Keratinocyte (primary cell): ENCODE data around the gene CSNK1D. TPM values are rescaled to one million over a fixed set of nuclear protein-coding genes. Genes with fewer than 3 reads are reported as not detected.

Experiments used
- DNase-seq: peaks from one replicate; pipeline ENCODE4 v3.0.0-alpha.2; 2011; ENCODE audit warnings: low read depth, missing footprints, low spot score
- FAIRE-seq: peaks from 2 replicates; lab custom pipeline; 2011; peaks lifted over from hg19 to GRCh38; lab: Jason Lieb, UNC
- H2AFZ ChIP-seq: 2 replicates; pipeline ENCODE4 v1.6.0; 2012; ENCODE audit warnings: low read length, control low read depth, inconsistent platforms; ENCODE audit not compliant: control insufficient read depth
- H3K27ac ChIP-seq: 2 replicates; pipeline ENCODE4 v1.5.1; 2011; ENCODE audit warnings: low read length; ENCODE audit not compliant: control insufficient read depth, insufficient read depth
- H3K27me3 ChIP-seq: 3 replicates; pipeline ENCODE4 v1.6.0; 2011; ENCODE audit warnings: low read length; ENCODE audit not compliant: control insufficient read depth, insufficient read depth; ENCODE audit errors: extremely low read depth
- H3K36me3 ChIP-seq, 2 experiments: 2 replicates in 1 of 2; 3 replicates in 1 of 2; pipeline ENCODE4 v1.5.1; 2011; ENCODE audit warnings: low read length in 2 of 2, mild to moderate bottlenecking in 1 of 2; ENCODE audit not compliant: control insufficient read depth in 2 of 2, insufficient read depth in 2 of 2; ENCODE audit errors: extremely low read depth in 1 of 2
- H3K4me1 ChIP-seq: 3 replicates; pipeline ENCODE4 v1.5.1; 2011; ENCODE audit warnings: low read length; ENCODE audit not compliant: control insufficient read depth, insufficient read depth; ENCODE audit errors: extremely low read depth
- H3K4me2 ChIP-seq: 3 replicates; pipeline ENCODE4 v1.6.0; 2011; ENCODE audit warnings: low read depth, low read length; ENCODE audit not compliant: control insufficient read depth, insufficient read depth; ENCODE audit errors: extremely low read depth
- H3K4me3 ChIP-seq, 3 experiments: fragments of 200-600 bp in 1 of 3; sonication (generic) in 1 of 3; 2 replicates in 2 of 3; 3 replicates in 1 of 3; pipeline ENCODE4 v1.5.1; 2011 to 2016; ENCODE audit warnings: low read length in 3 of 3, mild to moderate bottlenecking in 3 of 3, control low read depth in 2 of 3, inconsistent platforms in 1 of 3, low read depth in 1 of 3, mixed read lengths in 1 of 3, mixed run types in 1 of 3, moderate library complexity in 1 of 3; ENCODE audit not compliant: control insufficient read depth in 2 of 3, insufficient read depth in 2 of 3; ENCODE audit errors: extremely low read depth in 1 of 3
- H3K79me2 ChIP-seq: 2 replicates; pipeline ENCODE4 v1.6.0; 2012; ENCODE audit warnings: low read length; ENCODE audit not compliant: control insufficient read depth, insufficient read depth
- H3K9ac ChIP-seq: 3 replicates; pipeline ENCODE4 v1.6.0; 2011; ENCODE audit warnings: low read length; ENCODE audit not compliant: control insufficient read depth, insufficient read depth; ENCODE audit errors: extremely low read depth
- H3K9me1 ChIP-seq: 3 replicates; pipeline ENCODE4 v1.6.0; 2011; ENCODE audit warnings: low read length; ENCODE audit not compliant: control insufficient read depth, insufficient read depth; ENCODE audit errors: extremely low read depth
- H3K9me3 ChIP-seq: 2 replicates; pipeline ENCODE4 v1.5.1; 2012; ENCODE audit warnings: low read depth, low read length; ENCODE audit not compliant: control insufficient read depth
- H4K20me1 ChIP-seq: 3 replicates; pipeline ENCODE4 v1.6.0; 2011; ENCODE audit warnings: low read length; ENCODE audit not compliant: control insufficient read depth, insufficient read depth; ENCODE audit errors: extremely low read depth
- EZH2 ChIP-seq: IDR thresholded peaks from one replicate; pipeline ENCODE4 v1.6.1; 2012; ENCODE audit warnings: inconsistent platforms, mild to moderate bottlenecking, low read length, moderate library complexity
- dilution Hi-C: fragments of 300-500 bp; cut with MboI; formaldehyde crosslinking; loops from one replicate; pipeline ENCODE4 v1.7.0; 2020; ENCODE audit warnings: low sequenced_read_pairs; ENCODE audit not compliant: extremely low pct_ligation_motif_present
- polyA plus RNA-seq, 5 experiments: library from polyadenylated mRNA; depleted of rRNA in 3 of 5; stranded (reverse) in 3 of 5; stranded (forward) in 1 of 5; unstranded in 1 of 5; fragments of >200 nt; gene quantifications; 1 replicate in 1 of 5; 2 replicates in 3 of 5; 3 replicates in 1 of 5; pipeline versions ENCODE4 v1.2.1 to v1.2.3, GENCODE V29; 2011 to 2012; ENCODE audit warnings: missing spikeins in 2 of 5, low read depth in 1 of 5, low replicate concordance in 1 of 5
- TF ChIP-seq, protein P1 (sequence below), 3 experiments: IDR thresholded peaks in 1 of 3; conservative IDR thresholded peaks in 1 of 3; optimal IDR thresholded peaks in 1 of 3; 2 replicates in 2 of 3; 3 replicates in 1 of 3; pipeline versions ENCODE3 to v1.5.1; 2011; ENCODE audit warnings: low read length in 3 of 3, mild to moderate bottlenecking in 3 of 3, moderate library complexity in 2 of 3, control low read depth in 1 of 3, inconsistent platforms in 1 of 3; ENCODE audit not compliant: insufficient read depth in 2 of 3; ENCODE audit errors: extremely low read depth in 1 of 3

CSNK1D gene
- polyA plus RNA-seq, 1 donor (not counting 4 experiments of a cell fraction or from before 2014, with no cell fraction given): 86.0 TPM

DNA sequence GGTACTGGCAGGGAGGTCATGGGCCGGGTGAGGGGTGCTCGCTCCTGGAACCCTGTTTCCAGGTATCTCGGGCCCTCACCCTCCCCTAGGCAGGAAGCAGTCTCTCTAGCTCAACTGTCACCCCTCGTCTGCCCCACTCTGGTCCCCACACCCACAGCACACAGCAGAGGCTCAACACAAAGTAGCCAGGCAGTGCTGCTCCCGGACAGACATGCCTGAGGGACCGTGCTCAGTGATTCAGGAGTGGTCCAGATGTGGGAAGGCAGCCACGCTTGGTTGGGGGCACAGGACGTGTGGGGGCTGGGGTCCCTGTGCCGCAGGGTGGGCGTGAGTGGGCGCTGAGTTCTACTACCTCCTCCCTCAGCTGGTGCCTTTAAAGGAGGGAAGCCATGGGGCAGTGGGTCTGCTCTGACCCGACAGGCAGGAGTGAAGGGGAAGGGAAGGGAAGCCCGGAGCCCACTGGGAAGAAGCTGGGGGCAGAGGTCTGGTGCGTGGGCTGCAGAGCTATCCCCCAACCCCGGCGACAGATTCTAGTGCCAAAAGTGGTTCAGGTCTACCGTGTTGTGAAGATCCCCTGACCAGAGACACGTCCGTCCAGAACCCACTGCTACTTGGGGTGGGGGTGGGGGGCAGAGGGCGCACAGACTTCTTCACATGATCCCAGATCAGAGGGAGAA, 32.9 kb downstream of the CSNK1D start:
- Histone ChIP-seq H4K20me1 (peaks cover 12% of the 10 kb centered on the region), H3K4me3 (no peak overlapping the region), H3K4me1 (peaks cover 48% of the 10 kb centered on the region), H3K27ac (no peak overlapping the region), H3K9me3 (no peaks in the 10 kb centered on the region), H3K4me2 (no peak overlapping the region), H2AFZ (no peak overlapping the region), H3K36me3 (peaks cover 36 to 45% of the 10 kb centered on the region in 2 experiments), H3K27me3 (no peaks in the 10 kb centered on the region), H3K9ac (no peak overlapping the region), H3K9me1 (no peaks in the 10 kb centered on the region), H3K79me2 (peaks cover 22% of the 10 kb centered on the region)
- DNase-seq (no peak), FAIRE-seq (no peak)
- dilution Hi-C loops: no loop called here
- no peak for TF ChIP-seq EZH2
- TF ChIP-seq, protein P1, sequence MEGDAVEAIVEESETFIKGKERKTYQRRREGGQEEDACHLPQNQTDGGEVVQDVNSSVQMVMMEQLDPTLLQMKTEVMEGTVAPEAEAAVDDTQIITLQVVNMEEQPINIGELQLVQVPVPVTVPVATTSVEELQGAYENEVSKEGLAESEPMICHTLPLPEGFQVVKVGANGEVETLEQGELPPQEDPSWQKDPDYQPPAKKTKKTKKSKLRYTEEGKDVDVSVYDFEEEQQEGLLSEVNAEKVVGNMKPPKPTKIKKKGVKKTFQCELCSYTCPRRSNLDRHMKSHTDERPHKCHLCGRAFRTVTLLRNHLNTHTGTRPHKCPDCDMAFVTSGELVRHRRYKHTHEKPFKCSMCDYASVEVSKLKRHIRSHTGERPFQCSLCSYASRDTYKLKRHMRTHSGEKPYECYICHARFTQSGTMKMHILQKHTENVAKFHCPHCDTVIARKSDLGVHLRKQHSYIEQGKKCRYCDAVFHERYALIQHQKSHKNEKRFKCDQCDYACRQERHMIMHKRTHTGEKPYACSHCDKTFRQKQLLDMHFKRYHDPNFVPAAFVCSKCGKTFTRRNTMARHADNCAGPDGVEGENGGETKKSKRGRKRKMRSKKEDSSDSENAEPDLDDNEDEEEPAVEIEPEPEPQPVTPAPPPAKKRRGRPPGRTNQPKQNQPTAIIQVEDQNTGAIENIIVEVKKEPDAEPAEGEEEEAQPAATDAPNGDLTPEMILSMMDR (optimal IDR thresholded peaks at IDR 0.05 in 1 of 3, IDR thresholded peaks at IDR 0.05 in 1 of 3, conservative IDR thresholded peaks at IDR 0.05 in 1 of 3; ENCODE audit: extremely low read depth in 1 of 3, insufficient read depth in 2 of 3, low read length in 3 of 3): no peak

DNA sequence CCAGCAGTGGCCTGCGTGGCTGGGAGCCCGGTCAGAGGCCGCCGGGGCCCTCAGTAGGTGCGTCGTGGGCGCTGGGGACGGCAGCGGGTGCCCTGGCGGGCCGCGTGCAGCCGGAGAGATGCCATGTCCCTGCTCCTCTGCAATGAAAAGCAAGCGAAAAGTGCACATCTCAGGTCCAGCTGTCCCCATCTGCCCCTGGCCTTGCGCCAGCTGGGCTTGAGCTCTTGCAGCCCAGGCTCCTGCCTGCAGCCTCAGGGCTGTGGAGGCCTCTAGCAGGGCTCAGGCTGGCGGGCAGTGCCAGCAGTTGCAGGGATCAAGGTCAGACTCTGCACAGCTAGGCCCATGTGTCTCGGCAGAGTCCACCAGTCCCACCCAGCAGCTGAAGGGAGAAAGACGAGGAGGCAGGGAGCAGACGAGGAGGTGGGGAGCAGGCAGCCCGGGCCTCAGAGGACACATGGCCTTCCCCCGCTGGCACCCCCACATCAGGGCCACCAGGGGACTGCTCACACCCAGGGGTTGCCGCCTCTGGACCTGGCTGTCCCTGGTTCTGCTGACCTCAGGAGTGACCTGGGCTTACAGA, 33.5 kb downstream of the CSNK1D start:
- dilution Hi-C loops: no loop called here
- H3K4me1 ChIP-seq: peaks cover 46% of the 10 kb centered on the region
- no peak overlapping the region for H3K4me3 ChIP-seq
- no peaks in the 10 kb centered on the region for H3K9me3 ChIP-seq
- H2AFZ ChIP-seq: no peak overlapping the region
- H3K79me2 ChIP-seq: peaks cover 16% of the 10 kb centered on the region
- DNase-seq (no peak), FAIRE-seq (no peak)
- peaks cover 10% of the 10 kb centered on the region for H4K20me1 ChIP-seq
- H3K4me2 ChIP-seq: no peak overlapping the region
- H3K9ac ChIP-seq: no peak overlapping the region
- H3K9me1 ChIP-seq: no peaks in the 10 kb centered on the region
- H3K27ac ChIP-seq: no peak overlapping the region
- H3K27me3 ChIP-seq: no peaks in the 10 kb centered on the region
- no peak for TF ChIP-seq EZH2
- TF ChIP-seq, protein P1 (optimal IDR thresholded peaks at IDR 0.05 in 1 of 3, IDR thresholded peaks at IDR 0.05 in 1 of 3, conservative IDR thresholded peaks at IDR 0.05 in 1 of 3; ENCODE audit: extremely low read depth in 1 of 3, insufficient read depth in 2 of 3, low read length in 3 of 3): no peak
- peaks cover 32 to 39% of the 10 kb centered on the region in 2 experiments for H3K36me3 ChIP-seq
